H9 (cell line): ENCODE results near the gene CA12. TPM values are rescaled to one million over a fixed set of nuclear protein-coding genes. Genes with fewer than 3 reads are reported as not detected.

Source experiments
- DNase-seq: peaks from one replicate; pipeline ENCODE4 v3.0.0-alpha.2; 2017
- H2AFZ ChIP-seq: one replicate; pipeline ENCODE4 v1.6.1; 2013; ENCODE audit warnings: mild to moderate bottlenecking, low read length, control low read depth, moderate library complexity
- H2AK5ac ChIP-seq: 2 replicates; pipeline ENCODE4 v1.6.1; 2013; ENCODE audit warnings: low read length, control low read depth, mixed read lengths; ENCODE audit not compliant: insufficient read length
- H2BK120ac ChIP-seq: one replicate; pipeline ENCODE4 v1.6.1; 2013; ENCODE audit warnings: low read depth, mild to moderate bottlenecking, low read length, control low read depth, inconsistent platforms; ENCODE audit not compliant: poor library complexity, severe bottlenecking
- H2BK12ac ChIP-seq: 2 replicates; pipeline ENCODE4 v1.6.1; 2013; ENCODE audit warnings: low read length, control low read depth, mixed read lengths, low read depth; ENCODE audit not compliant: insufficient read length
- H2BK15ac ChIP-seq: 2 replicates; pipeline ENCODE4 v1.6.1; 2013; ENCODE audit warnings: low read depth, low read length, control low read depth
- H2BK20ac ChIP-seq: one replicate; pipeline ENCODE4 v1.6.1; 2013; ENCODE audit warnings: low read depth, mild to moderate bottlenecking, low read length, control low read depth, inconsistent platforms; ENCODE audit not compliant: poor library complexity, severe bottlenecking
- H2BK5ac ChIP-seq: 2 replicates; pipeline ENCODE4 v1.6.1; 2013; ENCODE audit warnings: low read length, control low read depth, mixed read lengths; ENCODE audit not compliant: insufficient read length
- H3K14ac ChIP-seq: 2 replicates; pipeline ENCODE4 v1.6.1; 2013; ENCODE audit warnings: low read length, control low read depth; ENCODE audit not compliant: insufficient read depth
- H3K18ac ChIP-seq: 2 replicates; pipeline ENCODE4 v1.6.1; 2013; ENCODE audit warnings: low read depth, mild to moderate bottlenecking, mixed read lengths, low read length, control low read depth; ENCODE audit not compliant: insufficient read length
- H3K23ac ChIP-seq: 2 replicates; pipeline ENCODE4 v1.6.1; 2013; ENCODE audit warnings: low read length, control low read depth, mixed read lengths, low read depth; ENCODE audit not compliant: insufficient read length
- H3K23me2 ChIP-seq: 2 replicates; pipeline ENCODE4 v1.6.1; 2013; ENCODE audit warnings: low read depth, mild to moderate bottlenecking, mixed read lengths, low read length, control low read depth; ENCODE audit not compliant: insufficient read length, poor library complexity, severe bottlenecking
- H3K27ac ChIP-seq: 2 replicates; pipeline ENCODE4 v1.5.1; 2013; ENCODE audit warnings: low read length, control low read depth, mixed read lengths, low read depth; ENCODE audit not compliant: insufficient read length
- H3K27me3 ChIP-seq: 2 replicates; pipeline ENCODE4 v1.6.1; 2013; ENCODE audit warnings: low read length, control low read depth, inconsistent platforms; ENCODE audit not compliant: insufficient read depth
- H3K4ac ChIP-seq: 2 replicates; pipeline ENCODE4 v1.6.1; 2013; ENCODE audit warnings: low read depth, mild to moderate bottlenecking, control low read depth, inconsistent platforms, low read length, moderate library complexity
- H3K4me1 ChIP-seq: 2 replicates; pipeline ENCODE4 v1.6.1; 2013; ENCODE audit warnings: low read length, control low read depth, inconsistent platforms; ENCODE audit not compliant: insufficient read depth
- H3K4me2 ChIP-seq: 2 replicates; pipeline ENCODE4 v1.6.1; 2013; ENCODE audit warnings: low read length, control low read depth, mixed read lengths; ENCODE audit not compliant: insufficient read length, insufficient read depth
- H3K56ac ChIP-seq: 2 replicates; pipeline ENCODE4 v1.6.1; 2013; ENCODE audit warnings: low read depth, mild to moderate bottlenecking, mixed read lengths, low read length, control low read depth; ENCODE audit not compliant: insufficient read length
- H3K79me1 ChIP-seq: 2 replicates; pipeline ENCODE4 v1.6.1; 2013; ENCODE audit warnings: low read depth, mild to moderate bottlenecking, moderate library complexity, low read length, control low read depth, inconsistent platforms; ENCODE audit not compliant: insufficient read depth, poor library complexity, severe bottlenecking
- H3K79me2 ChIP-seq: 2 replicates; pipeline ENCODE4 v1.6.1; 2013; ENCODE audit warnings: low read length, control low read depth, inconsistent platforms; ENCODE audit not compliant: insufficient read depth
- H3K9ac ChIP-seq: 2 replicates; pipeline ENCODE4 v1.6.1; 2013; ENCODE audit warnings: low read length, control low read depth, mixed read lengths; ENCODE audit not compliant: insufficient read length; ENCODE audit errors: extremely low read depth
- H3K9me3 ChIP-seq: one replicate; pipeline ENCODE4 v1.6.1; 2013; ENCODE audit warnings: low read depth, low read length, inconsistent platforms; ENCODE audit not compliant: control insufficient read depth
- H3T11ph ChIP-seq: one replicate; pipeline ENCODE4 v1.6.1; 2013; ENCODE audit warnings: mild to moderate bottlenecking, low read length, control low read depth, inconsistent platforms
- H4K20me1 ChIP-seq: one replicate; pipeline ENCODE4 v1.6.1; 2013; ENCODE audit not compliant: control insufficient read depth, insufficient read length, insufficient read depth
- H4K5ac ChIP-seq: 2 replicates; pipeline ENCODE4 v1.6.1; 2013; ENCODE audit warnings: low read depth, mild to moderate bottlenecking, mixed read lengths, low read length, control low read depth; ENCODE audit not compliant: insufficient read length
- H4K8ac ChIP-seq: replicated peaks from 2 replicates; pipeline ENCODE4 v1.6.1; 2013; ENCODE audit warnings: low read length, control low read depth, mixed read lengths, low read depth; ENCODE audit not compliant: insufficient read length
- H4K91ac ChIP-seq: 2 replicates; pipeline ENCODE4 v1.6.1; 2013; ENCODE audit warnings: low read depth, mild to moderate bottlenecking, moderate library complexity, mixed read lengths, low read length, control low read depth; ENCODE audit not compliant: insufficient read length
- H3K27ac Mint-ChIP-seq, 3 experiments: 2 replicates in 2 of 3; 3 replicates in 1 of 3; pipeline ENCODE4 v1.8.0; 2020 to 2021; ENCODE audit warnings: mixed read lengths in 3 of 3, mild to moderate bottlenecking in 1 of 3, moderate library complexity in 1 of 3
- H3K27me3 Mint-ChIP-seq: 2 replicates; pipeline ENCODE4 v1.8.0; 2021; ENCODE audit warnings: low read depth, mild to moderate bottlenecking, moderate library complexity, mixed read lengths
- H3K36me3 Mint-ChIP-seq, 3 experiments: 2 replicates in 2 of 3; 3 replicates in 1 of 3; pipeline ENCODE4 v1.8.0; 2020 to 2021; ENCODE audit warnings: low read depth in 3 of 3, mixed read lengths in 3 of 3; ENCODE audit not compliant: insufficient read depth in 1 of 3
- H3K4me1 Mint-ChIP-seq, 2 experiments: 2 replicates each; pipeline ENCODE4 v1.8.0; 2020; ENCODE audit warnings: mixed read lengths in 2 of 2
- H3K4me3 Mint-ChIP-seq, 2 experiments: 2 replicates in 1 of 2; 3 replicates in 1 of 2; pipeline ENCODE4 v1.8.0; 2020 to 2021; ENCODE audit warnings: mild to moderate bottlenecking in 2 of 2, mixed read lengths in 2 of 2, moderate library complexity in 1 of 2
- H3K9me3 Mint-ChIP-seq, 2 experiments: 2 replicates in 1 of 2; 3 replicates in 1 of 2; pipeline ENCODE4 v1.8.0; 2020; ENCODE audit warnings: mild to moderate bottlenecking in 2 of 2, mixed read lengths in 2 of 2, moderate library complexity in 1 of 2
- WGBS: extraction: QIAGEN DNeasy Blood & Tissue Kit; methylation state at CpG from one replicate; pipeline ENCODE4 v1.1.7; 2013; ENCODE audit warnings: missing lambda C conversion rate, low lambda C conversion rate, mixed read lengths; ENCODE audit not compliant: insufficient read length; ENCODE audit errors: extremely low coverage; 5-methylcytosine and 5-hydroxymethylcytosine counted together
- total RNA-seq: library from RNA; stranded (reverse); gene quantifications from 2 replicates; pipeline ENCODE4 v1.2.1, GENCODE V29; 2021
- TF ChIP-seq, protein P1 (sequence below): fragments of 200-600 bp; sonication (generic); conservative IDR thresholded peaks from 3 replicates; pipeline ENCODE4 v1.8.0; 2021; ENCODE audit warnings: antibody characterized with exemption, mild to moderate bottlenecking

The CA12 gene
- total RNA-seq, 1 experiment from 2014 or later: 0.68 TPM

DNA sequence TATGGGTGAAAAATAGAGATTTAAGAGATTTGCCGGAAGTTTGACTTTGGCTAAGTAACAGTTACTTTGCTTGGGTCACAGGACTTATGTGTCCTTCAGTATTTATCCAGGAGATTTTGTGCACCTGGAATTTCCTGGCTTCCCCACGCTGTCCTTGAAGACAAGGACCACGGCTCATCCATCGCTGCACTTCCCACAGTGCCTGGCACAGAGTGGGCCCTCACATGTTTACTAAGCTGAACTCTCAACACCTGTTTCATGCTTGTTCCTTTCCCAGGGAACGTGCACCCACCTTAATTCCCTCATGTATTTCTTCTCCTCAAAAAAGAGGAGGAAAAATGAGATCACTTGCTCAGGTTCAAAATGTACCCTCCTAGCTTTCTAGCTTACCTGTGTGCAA, 32.0 kb downstream of the CA12 start:
- no peaks in the 10 kb centered on the region for H3K4me1 ChIP-seq
- no peak overlapping the region for H2AK5ac ChIP-seq
- peaks cover 4 to 5% of the 10 kb centered on the region in 2 experiments; a peak in 2 of 4 replicates for H3K4me1 Mint-ChIP-seq

More for the DNA sequence above, 32.0 kb downstream of the CA12 start:
- no peak overlapping the region for H3T11ph ChIP-seq
- no peak overlapping the region for H3K23ac ChIP-seq
- no peaks in the 10 kb centered on the region for H3K9me3 ChIP-seq
- no peaks in the 10 kb centered on the region for H4K20me1 ChIP-seq
- no peak overlapping the region for H3K9ac ChIP-seq
- no peak overlapping the region for H3K4me2 ChIP-seq
- WGBS: no CpG with 5 or more reads among the region's 5 CpGs
- H2BK12ac ChIP-seq: no peak overlapping the region
- no peak overlapping the region for H3K14ac ChIP-seq
- H2AFZ ChIP-seq: no peak overlapping the region
- no peak overlapping the region for H2BK120ac ChIP-seq
- TF ChIP-seq, protein P1, sequence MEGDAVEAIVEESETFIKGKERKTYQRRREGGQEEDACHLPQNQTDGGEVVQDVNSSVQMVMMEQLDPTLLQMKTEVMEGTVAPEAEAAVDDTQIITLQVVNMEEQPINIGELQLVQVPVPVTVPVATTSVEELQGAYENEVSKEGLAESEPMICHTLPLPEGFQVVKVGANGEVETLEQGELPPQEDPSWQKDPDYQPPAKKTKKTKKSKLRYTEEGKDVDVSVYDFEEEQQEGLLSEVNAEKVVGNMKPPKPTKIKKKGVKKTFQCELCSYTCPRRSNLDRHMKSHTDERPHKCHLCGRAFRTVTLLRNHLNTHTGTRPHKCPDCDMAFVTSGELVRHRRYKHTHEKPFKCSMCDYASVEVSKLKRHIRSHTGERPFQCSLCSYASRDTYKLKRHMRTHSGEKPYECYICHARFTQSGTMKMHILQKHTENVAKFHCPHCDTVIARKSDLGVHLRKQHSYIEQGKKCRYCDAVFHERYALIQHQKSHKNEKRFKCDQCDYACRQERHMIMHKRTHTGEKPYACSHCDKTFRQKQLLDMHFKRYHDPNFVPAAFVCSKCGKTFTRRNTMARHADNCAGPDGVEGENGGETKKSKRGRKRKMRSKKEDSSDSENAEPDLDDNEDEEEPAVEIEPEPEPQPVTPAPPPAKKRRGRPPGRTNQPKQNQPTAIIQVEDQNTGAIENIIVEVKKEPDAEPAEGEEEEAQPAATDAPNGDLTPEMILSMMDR: no peak
- H3K23me2 ChIP-seq: no peaks in the 10 kb centered on the region
- H3K79me1 ChIP-seq: no peaks in the 10 kb centered on the region
- no peak for DNase-seq
- H3K56ac ChIP-seq: no peak overlapping the region
- H4K91ac ChIP-seq: no peak overlapping the region
- no peak overlapping the region for H4K5ac ChIP-seq
- H3K27ac ChIP-seq: no peak overlapping the region
- H3K4me3 Mint-ChIP-seq: no peak overlapping the region
- H3K27me3 Mint-ChIP-seq: no peaks in the 10 kb centered on the region
- H3K27ac Mint-ChIP-seq: no peak overlapping the region
- no peak overlapping the region for H4K8ac ChIP-seq
- H2BK20ac ChIP-seq: no peak overlapping the region
- H3K4ac ChIP-seq: no peak overlapping the region
- no peak overlapping the region for H2BK15ac ChIP-seq
- no peaks in the 10 kb centered on the region for H3K27me3 ChIP-seq
- no peak overlapping the region for H3K18ac ChIP-seq
- H3K9me3 Mint-ChIP-seq: no peaks in the 10 kb centered on the region
- H3K36me3 Mint-ChIP-seq: no peaks in the 10 kb centered on the region
- H3K79me2 ChIP-seq: no peaks in the 10 kb centered on the region
- H2BK5ac ChIP-seq: no peak overlapping the region
